Parathyroid adenoma (tissue), 2 donors: ENCODE results near the gene TRAPPC6A.
A peak's percentile ranks its signal among the peaks of the same experiment; 100 is the strongest.

Experiments used
- H2AFZ ChIP-seq: fragments of 300-600 bp; sonication (generic); one replicate; pipeline ENCODE4 v1.7.0; 2017; ENCODE audit warnings: antibody characterized with exemption, mild to moderate bottlenecking
- H3K27ac ChIP-seq: fragments of 300-600 bp; sonication (generic); one replicate; pipeline ENCODE4 v1.7.0; 2017
- H3K27me3 ChIP-seq: fragments of 300-600 bp; sonication (generic); one replicate; pipeline ENCODE4 v1.7.0; 2017; ENCODE audit warnings: low read length; ENCODE audit not compliant: control insufficient read depth, insufficient read depth
- H3K36me3 ChIP-seq: fragments of 300-600 bp; sonication (generic); one replicate; pipeline ENCODE4 v1.7.0; 2017; ENCODE audit warnings: low read length; ENCODE audit not compliant: control insufficient read depth, insufficient read depth
- H3K4me1 ChIP-seq: fragments of 300-600 bp; sonication (generic); one replicate; pipeline ENCODE4 v1.7.0; 2017; ENCODE audit warnings: control low read depth
- H3K4me2 ChIP-seq: fragments of 300-600 bp; sonication (generic); one replicate; pipeline ENCODE4 v1.7.0; 2017; ENCODE audit warnings: low read length
- H3K4me3 ChIP-seq: fragments of 300-600 bp; sonication (generic); one replicate; pipeline ENCODE4 v1.7.0; 2017; ENCODE audit warnings: low read depth, low read length
- H3K79me2 ChIP-seq: fragments of 300-600 bp; sonication (generic); one replicate; pipeline ENCODE4 v1.7.0; 2017; ENCODE audit warnings: control low read depth
- H3K9ac ChIP-seq: fragments of 300-600 bp; sonication (generic); one replicate; pipeline ENCODE4 v1.7.0; 2017; ENCODE audit warnings: mild to moderate bottlenecking
- H3K9me3 ChIP-seq: fragments of 300-600 bp; sonication (generic); one replicate; pipeline ENCODE4 v1.7.0; 2017; ENCODE audit warnings: low read length; ENCODE audit not compliant: control insufficient read depth
- TF ChIP-seq, protein P1 (sequence below): fragments of 300-600 bp; sonication (generic); IDR thresholded peaks from one replicate; pipeline ENCODE4 v1.7.0; 2017; ENCODE audit warnings: antibody characterized with exemption, mild to moderate bottlenecking
- donor health status: primary hyperparathyroidism.

The TRAPPC6A gene

GRCh38 chr19:45218911-45219743 is 41.1 kb upstream of the TRAPPC6A start:
- H2AFZ ChIP-seq: no peak overlapping the region
- H3K9ac ChIP-seq: no peak overlapping the region
- H3K9me3 ChIP-seq: no peaks in the 10 kb centered on the region
- H3K79me2 ChIP-seq: no peaks in the 10 kb centered on the region
- H3K4me2 ChIP-seq: no peak overlapping the region
- no peak overlapping the region for H3K4me3 ChIP-seq
- no peaks in the 10 kb centered on the region for H3K36me3 ChIP-seq
- H3K4me1 ChIP-seq: no peaks in the 10 kb centered on the region
- TF ChIP-seq, protein P1, sequence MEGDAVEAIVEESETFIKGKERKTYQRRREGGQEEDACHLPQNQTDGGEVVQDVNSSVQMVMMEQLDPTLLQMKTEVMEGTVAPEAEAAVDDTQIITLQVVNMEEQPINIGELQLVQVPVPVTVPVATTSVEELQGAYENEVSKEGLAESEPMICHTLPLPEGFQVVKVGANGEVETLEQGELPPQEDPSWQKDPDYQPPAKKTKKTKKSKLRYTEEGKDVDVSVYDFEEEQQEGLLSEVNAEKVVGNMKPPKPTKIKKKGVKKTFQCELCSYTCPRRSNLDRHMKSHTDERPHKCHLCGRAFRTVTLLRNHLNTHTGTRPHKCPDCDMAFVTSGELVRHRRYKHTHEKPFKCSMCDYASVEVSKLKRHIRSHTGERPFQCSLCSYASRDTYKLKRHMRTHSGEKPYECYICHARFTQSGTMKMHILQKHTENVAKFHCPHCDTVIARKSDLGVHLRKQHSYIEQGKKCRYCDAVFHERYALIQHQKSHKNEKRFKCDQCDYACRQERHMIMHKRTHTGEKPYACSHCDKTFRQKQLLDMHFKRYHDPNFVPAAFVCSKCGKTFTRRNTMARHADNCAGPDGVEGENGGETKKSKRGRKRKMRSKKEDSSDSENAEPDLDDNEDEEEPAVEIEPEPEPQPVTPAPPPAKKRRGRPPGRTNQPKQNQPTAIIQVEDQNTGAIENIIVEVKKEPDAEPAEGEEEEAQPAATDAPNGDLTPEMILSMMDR: no peak
- H3K27me3 ChIP-seq: no peaks in the 10 kb centered on the region
- H3K27ac ChIP-seq: no peak overlapping the region

- Histone ChIP-seq H3K36me3 (no peaks in the 10 kb centered on the region), H3K27me3 (no peaks in the 10 kb centered on the region), H3K9me3 (no peaks in the 10 kb centered on the region), H2AFZ (no peak overlapping the region), H3K27ac (no peak overlapping the region), H3K9ac (no peak overlapping the region), H3K4me1 (no peaks in the 10 kb centered on the region), H3K4me2 (no peak overlapping the region), H3K4me3 (no peak overlapping the region), H3K79me2 (no peaks in the 10 kb centered on the region)
- TF ChIP-seq, protein P1: no peak
Measured at GRCh38 chr19:45218426-45218825, 40.4 kb upstream of the TRAPPC6A start.

GRCh38 chr19:45217957-45218334 is 39.9 kb upstream of the TRAPPC6A start:
- no peaks in the 10 kb centered on the region for H3K9me3 ChIP-seq
- no peaks in the 10 kb centered on the region for H3K27me3 ChIP-seq
- no peaks in the 10 kb centered on the region for H3K36me3 ChIP-seq
- TF ChIP-seq, protein P1: no peak
- H3K9ac ChIP-seq: no peak overlapping the region
- H3K4me1 ChIP-seq: no peaks in the 10 kb centered on the region
- H3K4me3 ChIP-seq: no peak overlapping the region
- H3K79me2 ChIP-seq: no peaks in the 10 kb centered on the region
- H3K27ac ChIP-seq: no peak overlapping the region
- H2AFZ ChIP-seq: no peak overlapping the region
- H3K4me2 ChIP-seq: no peak overlapping the region

- Histone ChIP-seq H3K36me3 (no peaks in the 10 kb centered on the region), H3K79me2 (no peaks in the 10 kb centered on the region), H3K27me3 (no peaks in the 10 kb centered on the region), H3K4me2 (peak overlapping the region; percentile 37), H3K4me3 (no peak overlapping the region), H3K9me3 (no peaks in the 10 kb centered on the region), H2AFZ (no peak overlapping the region), H3K4me1 (no peaks in the 10 kb centered on the region), H3K27ac (no peak overlapping the region), H3K9ac (no peak overlapping the region)
- TF ChIP-seq, protein P1: no peak
Measured at GRCh38 chr19:45217193-45217956, 39.3 kb upstream of the TRAPPC6A start.
